ENCODE results near the gene PTPRD.

GRCh38 chr9:10268531-10269485 lies 344.0 kb downstream of the PTPRD start:
- TF ChIP-seq TEAD4 (CRISPR knock-in tag; IDR thresholded peaks at IDR 0.05) (no peak), ZMAT4 (CRISPR knock-in tag; IDR thresholded peaks at IDR 0.05) (no peak), MAX (CRISPR knock-in tag; IDR thresholded peaks at IDR 0.05) (no peak), CTCF (IDR thresholded peaks at IDR 0.05) (peak; percentile 33; the same call in 1 of the 2 replicates), NR2C2 (CRISPR knock-in tag; IDR thresholded peaks at IDR 0.05) (no peak), ESRRA (CRISPR knock-in tag; IDR thresholded peaks at IDR 0.05; ENCODE audit: borderline replicate concordance) (no peak), ZNF138 (CRISPR knock-in tag; conservative IDR thresholded peaks at IDR 0.05) (no peak), SP1 (CRISPR knock-in tag; conservative IDR thresholded peaks at IDR 0.05) (no peak), JUN (CRISPR knock-in tag; IDR thresholded peaks at IDR 0.05) (no peak), ZNF121 (CRISPR knock-in tag; IDR thresholded peaks at IDR 0.05) (no peak), ZNF416 (CRISPR knock-in tag; IDR thresholded peaks at IDR 0.05) (no peak), AFF4 (CRISPR knock-in tag; IDR thresholded peaks at IDR 0.05; ENCODE audit: borderline replicate concordance) (no peak), FOXK1 (CRISPR knock-in tag; IDR thresholded peaks at IDR 0.05) (no peak), USF2 (CRISPR knock-in tag; IDR thresholded peaks at IDR 0.05) (no peak)
